Left lung (tissue), 10 donors: ENCODE results near the gene GOLM1. TPM values are rescaled to one million over a fixed set of nuclear protein-coding genes. Genes with fewer than 3 reads are reported as not detected.
"Not testable (repeated sequence)": the region's sequence is repeated elsewhere in the genome, so short reads cannot be mapped to it uniquely, and the experiment has no call there.

Experiments used
- ATAC-seq: fragments of 200-7000 bp; cut with Tn5 transposase; one replicate; pipeline ENCODE4 v1.9.1; 2020; ENCODE audit warnings: moderate library complexity
- DNase-seq, 4 donors: peaks; one replicate each; pipeline ENCODE4 v3.0.0-alpha.2; 2013 to 2020
- H3K27ac ChIP-seq, 2 donors: fragments of 200-600 bp; sonication (generic) in 1 of 2; one replicate each; pipeline versions ENCODE4 v1.5.0 to v1.8.0; 2020 to 2021
- H3K27me3 ChIP-seq, 2 donors: fragments of 200-600 bp; sonication (generic) in 1 of 2; one replicate each; pipeline versions ENCODE4 v1.5.0 to v1.8.0; 2020 to 2021
- H3K36me3 ChIP-seq, 2 donors: fragments of 200-600 bp; sonication (generic) in 1 of 2; one replicate each; pipeline versions ENCODE4 v1.5.0 to v1.8.0; 2020 to 2021
- H3K4me1 ChIP-seq, 2 donors: fragments of 200-600 bp; one replicate each; pipeline ENCODE4 v1.8.0; 2021
- H3K4me3 ChIP-seq, 2 donors: fragments of 200-600 bp; sonication (generic) in 1 of 2; one replicate each; pipeline versions ENCODE4 v1.5.0 to v1.8.0; 2020 to 2021; ENCODE audit warnings: mild to moderate bottlenecking in 1 of 2
- H3K9me3 ChIP-seq, 2 donors: fragments of 200-600 bp; sonication (generic) in 1 of 2; one replicate each; pipeline versions ENCODE4 v1.5.0 to v1.8.0; 2020 to 2021
- CTCF ChIP-seq, 2 donors: fragments of 200-600 bp; sonication (generic) in 1 of 2; IDR thresholded peaks; one replicate each; pipeline versions ENCODE4 v1.5.0 to v1.8.0; 2021; ENCODE audit warnings: antibody characterized with exemption in 2 of 2
- intact Hi-C, 2 donors: fragments of 100-400 bp; cut with DNase I; formaldehyde crosslinking; loops; one replicate each; pipeline versions ENCODE4 v1.11.2 to v1.14.2; 2022
- polyA plus RNA-seq, 6 donors: library from polyadenylated mRNA; unstranded; fragments of 120-200 nt; gene quantifications; one replicate each; pipeline ENCODE4 v1.2.1, GENCODE V29; 2013; ENCODE audit not compliant: insufficient read length in 6 of 6
- total RNA-seq, 2 donors: library from RNA; stranded (reverse); fragmentation: NEBNext Ultra II Directional; extraction: Animal tissue kit (Norgen Biotek cat#: 25700); gene quantifications; one replicate each; pipeline ENCODE4 v1.2.1, GENCODE V29; 2021
- donor health status: DM: no; HTN: yes; CAD: no.
- donor health status: DM: no; HTN: no; CAD: no.

The GOLM1 gene
- total and polyA plus RNA-seq, 8 donors = 30.9 to 115 (median 111) TPM

DNA sequence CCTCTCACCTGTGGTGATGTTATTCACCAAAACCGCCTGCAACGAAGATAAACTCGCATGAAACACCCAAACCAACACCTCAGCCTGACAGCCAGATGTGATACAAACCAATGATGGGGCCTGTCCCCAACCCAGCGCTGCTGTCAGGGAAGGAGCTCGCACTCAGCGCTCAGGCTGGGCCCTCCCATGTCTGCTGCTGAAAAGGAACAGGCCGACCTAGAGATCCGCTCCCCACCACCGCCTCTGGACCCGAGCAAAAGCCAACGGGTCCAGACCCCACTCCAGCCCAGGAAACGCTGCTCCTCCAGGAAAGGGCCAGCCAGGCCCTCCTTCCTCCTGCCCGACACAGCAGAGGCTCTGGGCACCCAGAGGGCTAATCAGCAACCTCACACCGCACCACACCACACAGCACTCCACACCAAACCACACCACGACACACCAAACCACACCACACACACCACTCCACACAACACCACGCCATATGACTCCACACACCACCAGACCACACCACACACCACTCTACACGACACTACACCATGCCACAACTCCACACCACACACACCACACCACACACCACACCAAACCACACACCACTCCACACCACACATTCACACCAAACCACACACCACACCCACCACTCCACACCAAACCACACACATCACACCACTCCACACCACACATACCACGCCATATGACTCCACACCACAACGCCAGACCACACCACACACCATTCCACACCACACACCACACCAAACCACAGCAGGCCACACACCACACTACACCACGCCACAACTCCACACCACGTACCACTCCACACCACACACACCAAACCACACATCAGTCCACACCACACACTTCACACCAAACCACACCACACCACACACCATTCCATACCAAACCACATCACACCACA lies 46.5 kb downstream of the GOLM1 start:
- DNase-seq = no peak
- ATAC-seq = no peak
- no peaks in the 10 kb centered on the region for H3K27me3 ChIP-seq
- H3K4me1 ChIP-seq = no peaks in the 10 kb centered on the region
- no peak for TF ChIP-seq CTCF (IDR thresholded peaks at IDR 0.05)
- no peaks in the 10 kb centered on the region for H3K36me3 ChIP-seq
- H3K27ac ChIP-seq = no peak overlapping the region
- intact Hi-C loops = no loop called here
- no peak overlapping the region for H3K4me3 ChIP-seq
- no peaks in the 10 kb centered on the region for H3K9me3 ChIP-seq

DNA sequence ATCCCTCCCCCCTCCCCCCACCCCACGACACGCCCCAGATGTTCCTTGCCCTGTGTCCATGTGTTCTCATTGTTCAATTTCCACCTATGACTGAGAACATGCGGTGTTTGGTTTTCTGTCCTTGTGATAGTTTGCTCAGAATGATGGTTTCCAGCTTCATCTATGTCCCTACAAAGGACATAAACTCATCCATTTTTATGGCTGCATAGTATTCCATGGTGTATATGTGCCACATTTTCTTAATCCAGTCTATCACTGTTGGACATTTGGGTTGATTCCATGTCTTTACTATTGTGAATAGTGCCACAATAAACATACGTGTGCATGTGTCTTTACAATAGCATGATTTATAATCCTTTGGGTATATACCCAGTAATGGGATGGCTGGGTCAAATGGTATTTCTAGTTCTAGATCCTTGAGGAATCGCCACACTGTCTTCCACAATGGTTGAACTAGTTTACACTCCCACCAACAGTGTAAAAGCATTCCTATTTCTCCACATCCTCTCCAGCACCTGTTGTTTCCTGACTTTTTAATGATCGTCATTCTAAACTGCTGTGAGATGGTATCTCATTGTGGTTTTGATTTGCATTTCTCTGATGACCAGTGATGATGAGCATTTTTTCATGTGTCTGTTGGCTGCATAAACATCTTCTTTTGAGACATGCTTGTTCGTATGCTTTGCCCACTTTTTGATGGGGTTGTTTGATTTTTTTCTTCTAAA lies 51.2 kb downstream of the GOLM1 start:
- H3K27ac ChIP-seq, intact Hi-C loops, H3K4me3 ChIP-seq, DNase-seq, H3K36me3 ChIP-seq, H3K4me1 ChIP-seq, H3K27me3 ChIP-seq, H3K9me3 ChIP-seq, ATAC-seq: not testable (repeated sequence)

GRCh38 chr9:86047361-86047760 lies 52.0 kb downstream of the GOLM1 start:
- intact Hi-C loops = no loop called here
- Histone ChIP-seq H3K4me3 (no peak overlapping the region), H3K36me3 (no peaks in the 10 kb centered on the region), H3K9me3 (no peaks in the 10 kb centered on the region), H3K27me3 (no peaks in the 10 kb centered on the region), H3K4me1 (no peaks in the 10 kb centered on the region), H3K27ac (no peak overlapping the region)
- no peak for TF ChIP-seq CTCF (IDR thresholded peaks at IDR 0.05)
- ATAC-seq (no peak), DNase-seq (no peak)

DNA sequence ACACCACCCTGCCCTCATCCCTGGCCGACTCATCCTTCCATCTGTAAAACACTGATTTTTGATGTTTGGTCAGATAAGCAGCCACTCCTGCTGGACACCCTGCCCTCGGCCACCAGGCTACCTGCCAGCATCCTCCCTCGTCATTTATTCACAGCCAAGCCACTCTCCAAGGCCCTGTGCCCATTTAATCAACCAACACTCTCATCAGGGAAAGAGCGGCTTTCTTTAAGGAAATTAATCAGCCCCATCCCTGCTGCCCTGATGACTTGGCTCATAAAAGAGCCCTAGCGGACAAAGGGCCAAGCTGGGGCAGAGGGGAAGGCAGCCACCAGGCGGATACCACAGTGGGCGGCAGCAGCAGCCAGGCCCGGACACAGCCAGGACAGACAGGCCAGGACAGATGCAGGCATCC lies 52.4 kb downstream of the GOLM1 start:
- Histone ChIP-seq H3K27me3 (no peaks in the 10 kb centered on the region), H3K9me3 (no peaks in the 10 kb centered on the region), H3K27ac (no peak overlapping the region), H3K4me3 (no peak overlapping the region), H3K36me3 (no peaks in the 10 kb centered on the region), H3K4me1 (no peaks in the 10 kb centered on the region)
- no peak for TF ChIP-seq CTCF (IDR thresholded peaks at IDR 0.05)
- DNase-seq (no peak), ATAC-seq (no peak)
- intact Hi-C loops = no loop called here

- TF ChIP-seq CTCF (IDR thresholded peaks at IDR 0.05) = no peak
- Histone ChIP-seq H3K4me3 (no peak overlapping the region), H3K27me3 (no peaks in the 10 kb centered on the region), H3K9me3 (no peaks in the 10 kb centered on the region), H3K4me1 (no peaks in the 10 kb centered on the region), H3K27ac (no peak overlapping the region), H3K36me3 (no peaks in the 10 kb centered on the region)
- no peak for ATAC-seq
- intact Hi-C loops = no loop called here
- DNase-seq = no peak
These were observed 53.2 kb downstream of the GOLM1 start for GRCh38 chr9:86046071-86046636.
